SK-MEL-5 (cell line): ENCODE data around the gene ZNF626. TPM values are rescaled to one million over a fixed set of nuclear protein-coding genes. Genes with fewer than 3 reads are reported as not detected.
"Not testable (repeated sequence)": the region's sequence is repeated elsewhere in the genome, so short reads cannot be mapped to it uniquely, and the experiment has no call there.

ENCODE experiments used
- DNase-seq: peaks from one replicate; pipeline ENCODE4 v3.0.0-alpha.2; 2016; ENCODE audit warnings: low read depth, low spot score
- in situ Hi-C: cut with HindIII; loops from 2 replicates; pipeline ENCODE4 v1.10.0; 2016; ENCODE audit warnings: low sequenced_read_pairs, high pct_unique_total_duplicates, low pct_unique_long_range_greater_than_20kb
- polyA plus RNA-seq, 2 experiments: library from polyadenylated mRNA; depleted of rRNA; stranded (reverse); fragments of >200 nt; gene quantifications; 2 replicates each; pipeline ENCODE4 v1.2.3, GENCODE V29; 2015
- total RNA-seq: library from RNA; depleted of rRNA; stranded (reverse); fragments of >200 nt; shearing (Covaris generic); gene quantifications from 2 replicates; pipeline ENCODE4 v1.2.3, GENCODE V29; 2014; rRNA removed

ZNF626 gene
- total RNA-seq, result 1.5 and 2.8 TPM in 2 replicates
- 0.17 and 0.48 TPM in 2 replicates for polyA plus RNA-seq (2015; cell fraction: cytosol; rRNA removed)
- 0.27 and 1.1 TPM in 2 replicates for polyA plus RNA-seq (2015; cell fraction: nucleus; rRNA removed)

- in situ Hi-C loops, result no loop called here
- DNase-seq, result peak; percentile 68
Observed at GRCh38 chr19:20661150-20661819, at the start of gene ZNF626. Gene ZNF626, minus strand, starts transcription at chr19:20661571. Its CDS starts 125 bp downstream, at chr19:20661446.

- in situ Hi-C loops, result no loop called here
- no peak for DNase-seq
Observed at GRCh38 chr19:20669263-20669662, 7.9 kb upstream of the ZNF626 start.

GRCh38 chr19:20667281-20667680 is 5.9 kb upstream of the ZNF626 start:
- in situ Hi-C loops, result no loop called here
- no peak for DNase-seq

- in situ Hi-C loops, result no loop called here
Observed at GRCh38 chr19:20664901-20665781, 3.8 kb upstream of the ZNF626 start.

GRCh38 chr19:20664475-20664874 is 3.1 kb upstream of the ZNF626 start:
- DNase-seq, in situ Hi-C loops: not testable (repeated sequence)

More at GRCh38 chr19:20664901-20665781, 3.8 kb upstream of the ZNF626 start:
- no peak for DNase-seq

GRCh38 chr19:20662421-20663105 is 1.2 kb upstream of the ZNF626 start:
- no peak for DNase-seq
- in situ Hi-C loops, result no loop called here

- in situ Hi-C loops, result no loop called here
- DNase-seq, result no peak
Observed at GRCh38 chr19:20660473-20661140, 764 bp downstream of the ZNF626 start.

- DNase-seq, result no peak
- in situ Hi-C loops, result no loop called here
Observed at GRCh38 chr19:20640545-20640944, 20.8 kb downstream of the ZNF626 start.

GRCh38 chr19:20640023-20640422 is 21.3 kb downstream of the ZNF626 start:
- DNase-seq, result no peak
- in situ Hi-C loops, result no loop called here

GRCh38 chr19:20624560-20624959 is 36.8 kb downstream of the ZNF626 start:
- in situ Hi-C loops, DNase-seq: not testable (repeated sequence)

GRCh38 chr19:20616071-20616470 is 45.3 kb downstream of the ZNF626 start:
- in situ Hi-C loops, result no loop called here
- DNase-seq, result no peak

- in situ Hi-C loops, DNase-seq: not testable (repeated sequence)
Observed at GRCh38 chr19:20614971-20615370, 46.4 kb downstream of the ZNF626 start.

- in situ Hi-C loops, result no loop called here
- DNase-seq, result no peak
Observed at GRCh38 chr19:20612711-20613316, 48.6 kb downstream of the ZNF626 start.

- DNase-seq, result no peak
- in situ Hi-C loops, result no loop called here
Observed at GRCh38 chr19:20611866-20612265, 49.5 kb downstream of the ZNF626 start.

- in situ Hi-C loops, result no loop called here
- DNase-seq, result no peak
Observed at GRCh38 chr19:20607943-20608342, 53.4 kb downstream of the ZNF626 start.
